ENCODE data around the gene SH3PXD2A.

DNA sequence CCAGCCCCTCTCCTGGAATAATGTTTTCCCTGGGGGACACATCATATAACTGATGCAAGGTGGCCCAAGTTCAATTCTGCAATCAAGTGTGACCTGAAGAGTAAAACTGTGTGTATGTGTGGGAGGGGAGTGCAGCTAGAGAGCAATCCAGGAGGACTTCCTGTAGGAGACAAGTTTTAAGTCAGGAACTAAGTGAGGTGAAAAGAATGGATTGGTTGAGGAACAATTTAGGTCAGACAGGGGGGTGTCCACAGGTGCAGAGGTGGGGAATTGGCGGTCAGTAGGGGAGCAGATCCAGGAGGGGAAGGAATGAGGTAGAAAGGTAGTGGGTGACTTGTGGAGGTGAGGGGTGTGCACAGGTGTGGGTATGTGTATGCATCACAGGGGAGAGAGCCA, 279.3 kb downstream of the SH3PXD2A start:
- TF ChIP-seq, protein P1, sequence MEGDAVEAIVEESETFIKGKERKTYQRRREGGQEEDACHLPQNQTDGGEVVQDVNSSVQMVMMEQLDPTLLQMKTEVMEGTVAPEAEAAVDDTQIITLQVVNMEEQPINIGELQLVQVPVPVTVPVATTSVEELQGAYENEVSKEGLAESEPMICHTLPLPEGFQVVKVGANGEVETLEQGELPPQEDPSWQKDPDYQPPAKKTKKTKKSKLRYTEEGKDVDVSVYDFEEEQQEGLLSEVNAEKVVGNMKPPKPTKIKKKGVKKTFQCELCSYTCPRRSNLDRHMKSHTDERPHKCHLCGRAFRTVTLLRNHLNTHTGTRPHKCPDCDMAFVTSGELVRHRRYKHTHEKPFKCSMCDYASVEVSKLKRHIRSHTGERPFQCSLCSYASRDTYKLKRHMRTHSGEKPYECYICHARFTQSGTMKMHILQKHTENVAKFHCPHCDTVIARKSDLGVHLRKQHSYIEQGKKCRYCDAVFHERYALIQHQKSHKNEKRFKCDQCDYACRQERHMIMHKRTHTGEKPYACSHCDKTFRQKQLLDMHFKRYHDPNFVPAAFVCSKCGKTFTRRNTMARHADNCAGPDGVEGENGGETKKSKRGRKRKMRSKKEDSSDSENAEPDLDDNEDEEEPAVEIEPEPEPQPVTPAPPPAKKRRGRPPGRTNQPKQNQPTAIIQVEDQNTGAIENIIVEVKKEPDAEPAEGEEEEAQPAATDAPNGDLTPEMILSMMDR (IDR thresholded peaks at IDR 0.05; ENCODE audit: borderline replicate concordance, extremely low read depth, low read length, poor library complexity, severe bottlenecking), result no peak
- TF ChIP-seq EZH2 (IDR thresholded peaks at IDR 0.05; ENCODE audit: borderline replicate concordance, low read depth, low read length, severe bottlenecking), result no peak

Measured in DND-41 (cell line).